ENCODE measurements around the gene SLC8A1.
"Not testable (repeated sequence)": the region's sequence is repeated elsewhere in the genome, so short reads cannot be mapped to it uniquely, and the experiment has no call there.

Gene SLC8A1

GRCh38 chr2:40097691-40098385 lies 354.1 kb downstream of the SLC8A1 start:
- DNase-seq: no peak

- DNase-seq: no peak
These were observed 355.5 kb downstream of the SLC8A1 start for GRCh38 chr2:40096360-40096759.

GRCh38 chr2:40095000-40095399 lies 356.9 kb downstream of the SLC8A1 start:
- no peak for DNase-seq

GRCh38 chr2:40094451-40094850 lies 357.4 kb downstream of the SLC8A1 start:
- no peak for DNase-seq

GRCh38 chr2:40093021-40093675 lies 358.7 kb downstream of the SLC8A1 start:
- DNase-seq: no peak

GRCh38 chr2:40090044-40090443 lies 361.8 kb downstream of the SLC8A1 start:
- DNase-seq: no peak

- no peak for DNase-seq
These were observed 364.0 kb downstream of the SLC8A1 start for GRCh38 chr2:40087927-40088326.

- no peak for DNase-seq
These were observed 364.5 kb downstream of the SLC8A1 start for GRCh38 chr2:40087434-40087833.

GRCh38 chr2:40085786-40086185 lies 366.1 kb downstream of the SLC8A1 start:
- no peak for DNase-seq

GRCh38 chr2:40073336-40073735 lies 378.6 kb downstream of the SLC8A1 start:
- DNase-seq: not testable (repeated sequence)

GRCh38 chr2:40072442-40073232 lies 379.3 kb downstream of the SLC8A1 start:
- DNase-seq: no peak

GRCh38 chr2:40062381-40062780 lies 389.5 kb downstream of the SLC8A1 start:
- DNase-seq: no peak

GRCh38 chr2:40049781-40050180 lies 402.1 kb downstream of the SLC8A1 start:
- no peak for DNase-seq

GRCh38 chr2:40048506-40048905 lies 403.4 kb downstream of the SLC8A1 start:
- no peak for DNase-seq

GRCh38 chr2:40047406-40047805 lies 404.5 kb downstream of the SLC8A1 start:
- DNase-seq: no peak

All from T1000 (cell line).